Measurements from ENCODE around the gene SNAP25.

The SNAP25 gene

DNA sequence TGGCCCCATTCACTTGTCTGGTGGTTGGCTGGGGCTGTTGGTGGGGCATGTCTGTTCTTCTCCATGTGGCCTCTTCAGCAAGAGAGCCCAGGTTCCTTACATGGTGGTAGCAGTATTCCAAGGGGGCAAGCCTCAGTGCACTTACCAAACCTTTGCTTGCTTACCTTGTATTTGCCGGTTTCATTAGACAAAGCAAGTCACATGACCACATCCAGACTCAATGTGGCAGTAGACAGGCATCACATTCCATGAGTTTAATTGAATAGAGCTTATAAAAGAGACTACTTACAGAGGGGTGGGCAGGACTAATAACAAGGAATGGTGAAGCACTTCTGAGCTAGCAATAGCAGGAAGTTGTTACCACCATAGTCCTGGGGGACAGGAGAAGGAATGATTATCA is 78.6 kb downstream of the SNAP25 start:
- no peaks in the 10 kb centered on the region for H3K9me3 ChIP-seq (ENCODE audit: control insufficient read depth, insufficient read depth, low read depth, low read length)
- H3K36me3 ChIP-seq (ENCODE audit: control insufficient read depth in 2 of 2, insufficient read depth in 1 of 2, low read length in 2 of 2): no peaks in the 10 kb centered on the region
- H3K4me3 ChIP-seq (ENCODE audit: low read depth, low read length): no peak overlapping the region
- CTCF ChIA-PET: interaction anchor here (0.8 to 1.4 kb wide), 2 partner anchors 116 to 129 kb away, joined by 3 to 4 read pairs; no protein-coding TSS in a partner anchor
- TF ChIP-seq KLF7 (tag by site-specific recombination; IDR thresholded peaks at IDR 0.05; ENCODE audit: borderline replicate concordance) (no peak), OVOL3 (tag by site-specific recombination; IDR thresholded peaks at IDR 0.05) (no peak), ZNF571 (tag by site-specific recombination; IDR thresholded peaks at IDR 0.05) (no peak), ZBTB21 (tag by site-specific recombination; IDR thresholded peaks at IDR 0.05) (no peak), BCL11B (tag by site-specific recombination; IDR thresholded peaks at IDR 0.05; ENCODE audit: low read depth) (no peak), ZNF138 (tag by site-specific recombination; IDR thresholded peaks at IDR 0.05; ENCODE audit: borderline replicate concordance) (no peak), ZBTB20 (tag by site-specific recombination; IDR thresholded peaks at IDR 0.05) (no peak), ZFHX2 (tag by site-specific recombination; conservative IDR thresholded peaks at IDR 0.05) (no peak), ZNF324 (tag by site-specific recombination; IDR thresholded peaks at IDR 0.05) (no peak), SCRT2 (tag by site-specific recombination; IDR thresholded peaks at IDR 0.05) (no peak), ZNF366 (tag by site-specific recombination; conservative IDR thresholded peaks at IDR 0.05) (no peak), ZNF341 (tag by site-specific recombination; IDR thresholded peaks at IDR 0.05; ENCODE audit: low read depth) (no peak), ZNF155 (tag by site-specific recombination; IDR thresholded peaks at IDR 0.05) (no peak)
- TF ChIP-seq, protein P1, sequence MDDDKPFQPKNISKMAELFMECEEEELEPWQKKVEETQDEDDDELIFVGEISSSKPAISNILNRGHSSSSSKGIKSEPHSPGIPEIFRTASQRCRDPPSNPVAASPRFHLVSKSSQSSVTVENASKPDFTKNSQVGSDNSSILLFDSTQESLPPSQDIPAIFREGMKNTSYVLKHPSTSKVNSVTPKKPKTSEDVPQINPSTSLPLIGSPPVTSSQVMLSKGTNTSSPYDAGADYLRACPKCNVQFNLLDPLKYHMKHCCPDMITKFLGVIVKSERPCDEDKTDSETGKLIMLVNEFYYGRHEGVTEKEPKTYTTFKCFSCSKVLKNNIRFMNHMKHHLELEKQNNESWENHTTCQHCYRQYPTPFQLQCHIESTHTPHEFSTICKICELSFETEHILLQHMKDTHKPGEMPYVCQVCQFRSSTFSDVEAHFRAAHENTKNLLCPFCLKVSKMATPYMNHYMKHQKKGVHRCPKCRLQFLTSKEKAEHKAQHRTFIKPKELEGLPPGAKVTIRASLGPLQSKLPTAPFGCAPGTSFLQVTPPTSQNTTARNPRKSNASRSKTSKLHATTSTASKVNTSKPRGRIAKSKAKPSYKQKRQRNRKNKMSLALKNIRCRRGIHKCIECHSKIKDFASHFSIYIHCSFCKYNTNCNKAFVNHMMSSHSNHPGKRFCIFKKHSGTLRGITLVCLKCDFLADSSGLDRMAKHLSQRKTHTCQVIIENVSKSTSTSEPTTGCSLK (tag by site-specific recombination; IDR thresholded peaks at IDR 0.05): no peak
- TF ChIP-seq, protein P2, sequence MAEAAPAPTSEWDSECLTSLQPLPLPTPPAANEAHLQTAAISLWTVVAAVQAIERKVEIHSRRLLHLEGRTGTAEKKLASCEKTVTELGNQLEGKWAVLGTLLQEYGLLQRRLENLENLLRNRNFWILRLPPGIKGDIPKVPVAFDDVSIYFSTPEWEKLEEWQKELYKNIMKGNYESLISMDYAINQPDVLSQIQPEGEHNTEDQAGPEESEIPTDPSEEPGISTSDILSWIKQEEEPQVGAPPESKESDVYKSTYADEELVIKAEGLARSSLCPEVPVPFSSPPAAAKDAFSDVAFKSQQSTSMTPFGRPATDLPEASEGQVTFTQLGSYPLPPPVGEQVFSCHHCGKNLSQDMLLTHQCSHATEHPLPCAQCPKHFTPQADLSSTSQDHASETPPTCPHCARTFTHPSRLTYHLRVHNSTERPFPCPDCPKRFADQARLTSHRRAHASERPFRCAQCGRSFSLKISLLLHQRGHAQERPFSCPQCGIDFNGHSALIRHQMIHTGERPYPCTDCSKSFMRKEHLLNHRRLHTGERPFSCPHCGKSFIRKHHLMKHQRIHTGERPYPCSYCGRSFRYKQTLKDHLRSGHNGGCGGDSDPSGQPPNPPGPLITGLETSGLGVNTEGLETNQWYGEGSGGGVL (tag by site-specific recombination; IDR thresholded peaks at IDR 0.05): no peak
- TF ChIP-seq, protein P3, sequence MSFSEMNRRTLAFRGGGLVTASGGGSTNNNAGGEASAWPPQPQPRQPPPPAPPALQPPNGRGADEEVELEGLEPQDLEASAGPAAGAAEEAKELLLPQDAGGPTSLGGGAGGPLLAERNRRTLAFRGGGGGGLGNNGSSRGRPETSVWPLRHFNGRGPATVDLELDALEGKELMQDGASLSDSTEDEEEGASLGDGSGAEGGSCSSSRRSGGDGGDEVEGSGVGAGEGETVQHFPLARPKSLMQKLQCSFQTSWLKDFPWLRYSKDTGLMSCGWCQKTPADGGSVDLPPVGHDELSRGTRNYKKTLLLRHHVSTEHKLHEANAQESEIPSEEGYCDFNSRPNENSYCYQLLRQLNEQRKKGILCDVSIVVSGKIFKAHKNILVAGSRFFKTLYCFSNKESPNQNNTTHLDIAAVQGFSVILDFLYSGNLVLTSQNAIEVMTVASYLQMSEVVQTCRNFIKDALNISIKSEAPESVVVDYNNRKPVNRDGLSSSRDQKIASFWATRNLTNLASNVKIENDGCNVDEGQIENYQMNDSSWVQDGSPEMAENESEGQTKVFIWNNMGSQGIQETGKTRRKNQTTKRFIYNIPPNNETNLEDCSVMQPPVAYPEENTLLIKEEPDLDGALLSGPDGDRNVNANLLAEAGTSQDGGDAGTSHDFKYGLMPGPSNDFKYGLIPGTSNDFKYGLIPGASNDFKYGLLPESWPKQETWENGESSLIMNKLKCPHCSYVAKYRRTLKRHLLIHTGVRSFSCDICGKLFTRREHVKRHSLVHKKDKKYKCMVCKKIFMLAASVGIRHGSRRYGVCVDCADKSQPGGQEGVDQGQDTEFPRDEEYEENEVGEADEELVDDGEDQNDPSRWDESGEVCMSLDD (tag by site-specific recombination; IDR thresholded peaks at IDR 0.05): no peak
- TF ChIP-seq, protein P4, sequence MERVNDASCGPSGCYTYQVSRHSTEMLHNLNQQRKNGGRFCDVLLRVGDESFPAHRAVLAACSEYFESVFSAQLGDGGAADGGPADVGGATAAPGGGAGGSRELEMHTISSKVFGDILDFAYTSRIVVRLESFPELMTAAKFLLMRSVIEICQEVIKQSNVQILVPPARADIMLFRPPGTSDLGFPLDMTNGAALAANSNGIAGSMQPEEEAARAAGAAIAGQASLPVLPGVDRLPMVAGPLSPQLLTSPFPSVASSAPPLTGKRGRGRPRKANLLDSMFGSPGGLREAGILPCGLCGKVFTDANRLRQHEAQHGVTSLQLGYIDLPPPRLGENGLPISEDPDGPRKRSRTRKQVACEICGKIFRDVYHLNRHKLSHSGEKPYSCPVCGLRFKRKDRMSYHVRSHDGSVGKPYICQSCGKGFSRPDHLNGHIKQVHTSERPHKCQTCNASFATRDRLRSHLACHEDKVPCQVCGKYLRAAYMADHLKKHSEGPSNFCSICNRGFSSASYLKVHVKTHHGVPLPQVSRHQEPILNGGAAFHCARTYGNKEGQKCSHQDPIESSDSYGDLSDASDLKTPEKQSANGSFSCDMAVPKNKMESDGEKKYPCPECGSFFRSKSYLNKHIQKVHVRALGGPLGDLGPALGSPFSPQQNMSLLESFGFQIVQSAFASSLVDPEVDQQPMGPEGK (tag by site-specific recombination; IDR thresholded peaks at IDR 0.05): no peak
- TF ChIP-seq, protein P5, sequence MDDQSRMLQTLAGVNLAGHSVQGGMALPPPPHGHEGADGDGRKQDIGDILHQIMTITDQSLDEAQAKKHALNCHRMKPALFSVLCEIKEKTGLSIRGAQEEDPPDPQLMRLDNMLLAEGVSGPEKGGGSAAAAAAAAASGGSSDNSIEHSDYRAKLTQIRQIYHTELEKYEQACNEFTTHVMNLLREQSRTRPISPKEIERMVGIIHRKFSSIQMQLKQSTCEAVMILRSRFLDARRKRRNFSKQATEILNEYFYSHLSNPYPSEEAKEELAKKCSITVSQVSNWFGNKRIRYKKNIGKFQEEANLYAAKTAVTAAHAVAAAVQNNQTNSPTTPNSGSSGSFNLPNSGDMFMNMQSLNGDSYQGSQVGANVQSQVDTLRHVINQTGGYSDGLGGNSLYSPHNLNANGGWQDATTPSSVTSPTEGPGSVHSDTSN (CRISPR knock-in tag; IDR thresholded peaks at IDR 0.05): no peak
- TF ChIP-seq, protein P6, sequence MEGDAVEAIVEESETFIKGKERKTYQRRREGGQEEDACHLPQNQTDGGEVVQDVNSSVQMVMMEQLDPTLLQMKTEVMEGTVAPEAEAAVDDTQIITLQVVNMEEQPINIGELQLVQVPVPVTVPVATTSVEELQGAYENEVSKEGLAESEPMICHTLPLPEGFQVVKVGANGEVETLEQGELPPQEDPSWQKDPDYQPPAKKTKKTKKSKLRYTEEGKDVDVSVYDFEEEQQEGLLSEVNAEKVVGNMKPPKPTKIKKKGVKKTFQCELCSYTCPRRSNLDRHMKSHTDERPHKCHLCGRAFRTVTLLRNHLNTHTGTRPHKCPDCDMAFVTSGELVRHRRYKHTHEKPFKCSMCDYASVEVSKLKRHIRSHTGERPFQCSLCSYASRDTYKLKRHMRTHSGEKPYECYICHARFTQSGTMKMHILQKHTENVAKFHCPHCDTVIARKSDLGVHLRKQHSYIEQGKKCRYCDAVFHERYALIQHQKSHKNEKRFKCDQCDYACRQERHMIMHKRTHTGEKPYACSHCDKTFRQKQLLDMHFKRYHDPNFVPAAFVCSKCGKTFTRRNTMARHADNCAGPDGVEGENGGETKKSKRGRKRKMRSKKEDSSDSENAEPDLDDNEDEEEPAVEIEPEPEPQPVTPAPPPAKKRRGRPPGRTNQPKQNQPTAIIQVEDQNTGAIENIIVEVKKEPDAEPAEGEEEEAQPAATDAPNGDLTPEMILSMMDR (tag by site-specific recombination; IDR thresholded peaks at IDR 0.05): no peak
- TF ChIP-seq, protein P7, sequence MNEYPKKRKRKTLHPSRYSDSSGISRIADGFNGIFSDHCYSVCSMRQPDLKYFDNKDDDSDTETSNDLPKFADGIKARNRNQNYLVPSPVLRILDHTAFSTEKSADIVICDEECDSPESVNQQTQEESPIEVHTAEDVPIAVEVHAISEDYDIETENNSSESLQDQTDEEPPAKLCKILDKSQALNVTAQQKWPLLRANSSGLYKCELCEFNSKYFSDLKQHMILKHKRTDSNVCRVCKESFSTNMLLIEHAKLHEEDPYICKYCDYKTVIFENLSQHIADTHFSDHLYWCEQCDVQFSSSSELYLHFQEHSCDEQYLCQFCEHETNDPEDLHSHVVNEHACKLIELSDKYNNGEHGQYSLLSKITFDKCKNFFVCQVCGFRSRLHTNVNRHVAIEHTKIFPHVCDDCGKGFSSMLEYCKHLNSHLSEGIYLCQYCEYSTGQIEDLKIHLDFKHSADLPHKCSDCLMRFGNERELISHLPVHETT (tag by site-specific recombination; IDR thresholded peaks at IDR 0.05): no peak
- no peaks in the 10 kb centered on the region for H3K4me1 ChIP-seq (ENCODE audit: control insufficient read depth, insufficient read depth, low read length)
- H3K27ac ChIP-seq (ENCODE audit: extremely low read depth, low read depth, low read length): no peak overlapping the region
- POLR2A ChIA-PET: no interaction called here
